Uterus (tissue), 4 donors: ENCODE data around the gene SEC16A. TPM values are rescaled to one million over a fixed set of nuclear protein-coding genes. Genes with fewer than 3 reads are reported as not detected.
"Not testable (repeated sequence)": the region's sequence is repeated elsewhere in the genome, so short reads cannot be mapped to it uniquely, and the experiment has no call there.

Experiments used
- DNase-seq, 2 donors: peaks; one replicate each; pipeline ENCODE4 v3.0.0-alpha.2; 2019 to 2020
- H3K27ac ChIP-seq, 2 donors: fragments of 200-600 bp; sonication (generic); 1 replicate in 1 of 2; 2 replicates in 1 of 2; pipeline ENCODE4 v1.5.1; 2016 to 2018
- H3K27me3 ChIP-seq, 2 donors: fragments of 200-600 bp; sonication (generic); one replicate each; pipeline ENCODE4 v1.5.1; 2018 to 2019; ENCODE audit warnings: control low read depth in 1 of 2
- H3K36me3 ChIP-seq, 2 donors: fragments of 200-600 bp; sonication (generic); one replicate each; pipeline ENCODE4 v1.5.1; 2019; ENCODE audit warnings: control low read depth in 1 of 2
- H3K4me1 ChIP-seq, 2 donors: fragments of 200-600 bp; sonication (generic); one replicate each; pipeline ENCODE4 v1.5.1; 2018 to 2019; ENCODE audit warnings: control low read depth in 1 of 2
- H3K4me3 ChIP-seq, 2 donors: fragments of 200-600 bp; sonication (generic); 1 replicate in 1 of 2; 2 replicates in 1 of 2; pipeline ENCODE4 v1.5.1; 2018 to 2019; ENCODE audit warnings: mild to moderate bottlenecking in 1 of 2
- H3K9me3 ChIP-seq, 2 donors: fragments of 200-600 bp; sonication (generic); one replicate each; pipeline ENCODE4 v1.5.1; 2019; ENCODE audit warnings: control low read depth in 1 of 2
- POLR2A ChIP-seq, 2 donors: fragments of 450-650 bp; IDR thresholded peaks; one replicate each; pipeline ENCODE4 v1.6.1; 2016; ENCODE audit warnings: antibody characterized with exemption in 2 of 2, mild to moderate bottlenecking in 1 of 2, moderate library complexity in 1 of 2
- intact Hi-C: fragments of 100-400 bp; cut with DNase I; formaldehyde crosslinking; loops from one replicate; pipeline ENCODE4 v1.15.1; 2023; ENCODE audit warnings: low total_unique reads
- total RNA-seq, 4 donors: library from RNA; depleted of rRNA in 3 of 4; stranded (reverse); fragments of >200 nt in 3 of 4; gene quantifications; one replicate each; pipeline versions ENCODE4 v1.1.0 to v1.2.4, GENCODE V29; 2014 to 2023
- TF ChIP-seq, protein P1 (sequence below), 4 experiments: fragments of 200-600 bp in 2 of 4; fragments of 450-650 bp in 2 of 4; sonication (generic) in 2 of 4; IDR thresholded peaks; one replicate each; pipeline ENCODE4 v1.5.1; 2016 to 2019; ENCODE audit warnings: antibody characterized with exemption in 4 of 4, mild to moderate bottlenecking in 2 of 4, moderate library complexity in 1 of 4
- donor health status: DM: yes; HTN: yes; CAD: no.

SEC16A gene
- total RNA-seq, 4 donors from 2014 or later, result 18.8 to 73.2 (median 35.1) TPM

DNA sequence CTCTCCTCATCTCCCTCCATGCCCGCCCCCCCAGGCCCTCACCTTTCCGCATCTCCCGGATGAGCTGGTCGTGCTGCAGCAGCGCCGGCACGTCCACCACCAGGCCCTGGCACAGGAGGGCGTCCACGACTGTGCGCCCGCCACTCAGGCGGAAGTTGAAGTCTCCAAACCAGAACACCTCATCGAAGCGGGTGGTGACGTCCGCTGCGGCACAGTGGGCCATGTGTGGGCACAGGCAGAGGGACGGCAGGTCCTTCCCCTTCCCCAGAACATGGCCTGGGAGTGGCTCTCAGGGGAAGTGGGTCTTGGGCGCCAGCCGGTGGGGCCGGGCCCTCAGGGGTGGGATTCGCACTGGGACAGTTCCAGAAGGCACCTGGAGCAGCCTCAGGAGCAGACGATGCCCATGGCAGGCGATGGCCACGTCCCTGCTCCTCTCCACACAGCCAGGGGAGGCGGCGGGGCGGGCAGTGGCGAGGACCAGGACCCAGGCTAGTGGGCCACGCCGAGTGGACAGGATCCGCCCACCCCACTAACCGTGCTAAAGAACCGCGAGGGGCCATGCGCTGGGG lies 51.0 kb downstream of the SEC16A start:
- TF ChIP-seq, protein P1, sequence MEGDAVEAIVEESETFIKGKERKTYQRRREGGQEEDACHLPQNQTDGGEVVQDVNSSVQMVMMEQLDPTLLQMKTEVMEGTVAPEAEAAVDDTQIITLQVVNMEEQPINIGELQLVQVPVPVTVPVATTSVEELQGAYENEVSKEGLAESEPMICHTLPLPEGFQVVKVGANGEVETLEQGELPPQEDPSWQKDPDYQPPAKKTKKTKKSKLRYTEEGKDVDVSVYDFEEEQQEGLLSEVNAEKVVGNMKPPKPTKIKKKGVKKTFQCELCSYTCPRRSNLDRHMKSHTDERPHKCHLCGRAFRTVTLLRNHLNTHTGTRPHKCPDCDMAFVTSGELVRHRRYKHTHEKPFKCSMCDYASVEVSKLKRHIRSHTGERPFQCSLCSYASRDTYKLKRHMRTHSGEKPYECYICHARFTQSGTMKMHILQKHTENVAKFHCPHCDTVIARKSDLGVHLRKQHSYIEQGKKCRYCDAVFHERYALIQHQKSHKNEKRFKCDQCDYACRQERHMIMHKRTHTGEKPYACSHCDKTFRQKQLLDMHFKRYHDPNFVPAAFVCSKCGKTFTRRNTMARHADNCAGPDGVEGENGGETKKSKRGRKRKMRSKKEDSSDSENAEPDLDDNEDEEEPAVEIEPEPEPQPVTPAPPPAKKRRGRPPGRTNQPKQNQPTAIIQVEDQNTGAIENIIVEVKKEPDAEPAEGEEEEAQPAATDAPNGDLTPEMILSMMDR (IDR thresholded peaks at IDR 0.05), result no peak
- no peak for TF ChIP-seq POLR2A (IDR thresholded peaks at IDR 0.05)
- no peak for DNase-seq
- Histone ChIP-seq H3K4me3 (no peak overlapping the region), H3K27ac (no peak overlapping the region), H3K4me1 (no peaks in the 10 kb centered on the region), H3K36me3 (no peaks in the 10 kb centered on the region), H3K9me3 (no peaks in the 10 kb centered on the region), H3K27me3 (no peaks in the 10 kb centered on the region)
- intact Hi-C loops, result no loop called here

DNA sequence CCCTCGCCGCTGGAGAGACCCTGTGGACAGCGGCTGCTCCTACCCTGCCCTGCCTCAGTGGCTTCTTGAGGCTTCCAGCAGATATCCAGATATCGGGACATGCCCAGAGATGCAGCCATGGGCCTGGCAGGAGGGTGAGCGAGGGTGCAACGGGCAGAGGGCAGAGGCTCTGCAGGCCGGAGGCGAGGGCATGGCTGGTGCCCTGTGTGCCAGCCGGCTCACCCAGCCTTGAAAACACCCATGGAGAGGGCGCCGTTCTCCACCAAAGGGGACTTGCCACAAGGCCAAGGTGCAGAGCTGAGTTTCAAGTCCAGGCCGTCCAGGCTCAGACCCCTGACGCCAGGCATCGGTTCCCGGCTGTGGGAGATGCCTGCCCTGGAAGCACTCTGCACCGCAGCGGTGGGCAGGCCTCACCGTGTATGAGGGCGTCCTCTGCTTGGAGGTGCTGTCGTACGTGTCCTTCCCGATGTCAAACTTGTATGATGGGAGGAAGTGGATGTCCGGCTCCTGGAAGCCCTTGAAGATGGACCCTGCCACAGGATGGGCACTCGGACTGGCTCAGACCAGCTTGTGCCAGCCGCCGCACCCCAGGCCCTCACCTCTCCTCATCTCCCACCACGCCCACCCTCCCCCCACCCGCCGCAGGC lies 52.1 kb downstream of the SEC16A start:
- Histone ChIP-seq H3K27me3 (no peaks in the 10 kb centered on the region), H3K36me3 (no peaks in the 10 kb centered on the region), H3K9me3 (no peaks in the 10 kb centered on the region), H3K27ac (no peak overlapping the region), H3K4me1 (no peaks in the 10 kb centered on the region), H3K4me3 (no peak overlapping the region)
- intact Hi-C loops, result no loop called here
- no peak for DNase-seq
- no peak for TF ChIP-seq POLR2A (IDR thresholded peaks at IDR 0.05)
- TF ChIP-seq, protein P1 (IDR thresholded peaks at IDR 0.05), result no peak

DNA sequence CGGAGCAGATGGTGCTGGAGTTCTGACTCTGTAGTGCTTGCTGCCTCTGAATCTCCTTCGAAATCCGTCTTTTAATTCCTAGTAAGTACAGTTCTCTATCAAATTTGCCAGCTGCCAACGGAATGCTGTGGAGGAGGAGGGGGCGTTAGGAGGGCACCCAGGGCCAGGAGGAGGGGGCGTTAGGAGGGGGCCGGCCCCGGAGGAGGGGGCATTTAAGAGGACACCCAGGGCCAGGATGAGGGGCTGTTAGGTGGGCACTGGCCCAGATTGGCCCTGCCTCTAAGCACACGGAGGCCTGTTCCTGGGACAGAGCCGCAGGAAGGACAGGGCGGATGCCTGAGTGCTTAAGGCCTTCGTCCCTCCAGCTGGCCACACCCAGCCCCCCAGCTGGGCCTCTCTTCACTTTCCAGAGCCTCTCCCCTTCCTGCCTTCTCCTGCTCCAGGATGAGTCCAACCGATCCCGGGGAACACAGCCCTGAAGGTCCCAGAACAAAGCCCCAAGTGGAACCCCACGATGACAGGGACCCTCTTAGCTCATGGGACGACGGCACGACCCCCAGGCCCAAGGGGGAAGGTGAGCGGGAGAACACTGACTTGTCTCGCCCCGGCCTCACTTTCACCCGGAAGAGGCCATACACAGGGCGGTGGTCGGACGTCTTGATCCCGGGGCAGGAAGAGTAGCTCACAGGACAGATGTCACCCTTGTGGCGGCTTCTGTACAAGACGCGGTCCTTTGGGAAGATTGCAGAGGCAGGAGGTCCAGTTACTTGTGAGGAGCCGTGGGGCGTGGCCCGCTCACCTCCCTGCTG lies 53.0 kb downstream of the SEC16A start:
- Histone ChIP-seq H3K27me3 (no peaks in the 10 kb centered on the region), H3K27ac (no peak overlapping the region), H3K4me3 (no peak overlapping the region), H3K9me3 (no peaks in the 10 kb centered on the region), H3K36me3 (no peaks in the 10 kb centered on the region), H3K4me1 (no peaks in the 10 kb centered on the region)
- intact Hi-C loops, result no loop called here
- DNase-seq, result no peak
- no peak for TF ChIP-seq POLR2A (IDR thresholded peaks at IDR 0.05)
- TF ChIP-seq, protein P1 (IDR thresholded peaks at IDR 0.05), result no peak

DNA sequence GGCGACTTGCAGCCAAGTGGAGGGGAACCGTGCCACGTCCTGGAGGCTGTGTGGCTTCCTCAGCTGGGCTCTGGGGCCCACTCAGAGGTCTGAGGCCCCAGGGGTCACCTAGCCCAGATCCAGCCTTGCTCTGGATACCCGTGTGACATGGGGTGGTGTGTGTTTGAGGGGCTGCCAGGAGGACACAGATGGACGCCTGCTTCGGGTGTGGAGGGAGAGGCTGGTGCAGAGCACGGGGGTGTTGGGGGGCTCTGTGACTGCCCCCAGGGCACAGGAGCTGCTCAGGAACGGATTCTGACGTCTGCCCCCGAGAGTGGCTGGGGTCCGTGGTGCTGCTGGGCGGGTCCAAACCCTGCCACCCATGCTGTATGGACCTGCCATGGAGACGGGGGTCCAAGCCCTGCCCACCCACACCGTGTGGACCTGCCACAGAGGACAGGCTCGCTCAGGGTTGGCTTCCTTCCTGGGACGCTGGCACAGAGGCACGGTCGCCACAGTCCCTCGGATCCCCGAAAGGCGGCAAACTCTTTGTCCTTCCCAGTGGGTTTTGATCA lies 53.7 kb downstream of the SEC16A start:
- H3K4me1 ChIP-seq, result no peaks in the 10 kb centered on the region
- H3K27ac ChIP-seq, result no peak overlapping the region
- intact Hi-C loops, result no loop called here
- H3K9me3 ChIP-seq, result no peaks in the 10 kb centered on the region
- H3K27me3 ChIP-seq, result no peaks in the 10 kb centered on the region
- H3K36me3 ChIP-seq, result no peaks in the 10 kb centered on the region
- no peak for DNase-seq
- TF ChIP-seq, protein P1 (IDR thresholded peaks at IDR 0.05), result no peak
- TF ChIP-seq POLR2A (IDR thresholded peaks at IDR 0.05), result no peak
- no peak overlapping the region for H3K4me3 ChIP-seq

DNA sequence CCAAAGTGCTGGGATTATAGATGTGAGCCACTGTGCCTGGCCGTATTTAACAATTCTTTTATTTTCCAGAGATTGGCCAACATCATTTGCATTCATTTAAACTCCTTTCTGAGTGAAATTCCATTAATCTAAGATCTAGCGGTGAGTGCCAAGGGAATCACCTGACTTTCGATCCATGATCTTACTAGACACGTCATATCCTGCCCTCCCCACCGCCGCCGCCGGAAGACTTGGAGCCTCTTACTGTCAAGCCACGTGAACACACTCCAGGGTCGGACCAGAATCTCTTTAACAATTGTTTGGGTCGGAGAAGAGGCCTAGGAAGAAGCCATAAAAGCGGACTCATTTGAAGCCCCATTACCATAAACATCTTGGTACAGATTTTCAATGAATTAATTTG lies 56.1 kb downstream of the SEC16A start:
- TF ChIP-seq, protein P1 (IDR thresholded peaks at IDR 0.05), result no peak
- TF ChIP-seq POLR2A (IDR thresholded peaks at IDR 0.05), result no peak
- intact Hi-C loops, result no loop called here
- Histone ChIP-seq H3K9me3 (no peaks in the 10 kb centered on the region), H3K4me3 (no peak overlapping the region), H3K36me3 (no peaks in the 10 kb centered on the region), H3K4me1 (no peaks in the 10 kb centered on the region), H3K27ac (no peak overlapping the region), H3K27me3 (no peaks in the 10 kb centered on the region)
- peak in 1 of 2 donors; percentile 45 for DNase-seq

DNA sequence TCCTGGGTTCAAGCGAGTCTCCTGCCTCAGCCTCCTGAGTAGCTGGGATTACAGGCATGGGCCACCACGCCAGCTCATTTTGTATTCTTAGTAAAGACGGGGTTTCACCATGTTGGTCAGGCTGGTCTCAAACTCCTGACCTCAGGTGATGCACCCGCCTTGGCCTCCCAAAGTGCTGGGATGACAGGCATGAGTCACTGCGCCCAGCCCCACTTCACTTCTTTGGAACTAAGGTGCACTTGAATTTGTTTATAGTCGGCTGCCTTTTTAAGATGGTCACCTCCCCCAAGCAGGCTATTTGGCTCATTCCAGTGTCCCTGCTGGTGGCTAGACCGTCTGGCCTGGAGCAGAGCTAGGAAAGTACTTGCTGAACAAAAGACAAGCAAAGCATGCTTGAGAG lies 57.5 kb downstream of the SEC16A start:
- H3K4me1 ChIP-seq, H3K36me3 ChIP-seq, H3K9me3 ChIP-seq, H3K27ac ChIP-seq, DNase-seq, H3K27me3 ChIP-seq, H3K4me3 ChIP-seq, intact Hi-C loops: not testable (repeated sequence)
